Measurements from ENCODE around the gene MAP1LC3B2.

Gene MAP1LC3B2

GRCh38 chr12:116538076-116538591 lies 21.0 kb upstream of the MAP1LC3B2 start:
- DNase-seq = peak; percentile 38

GRCh38 chr12:116538682-116539305 lies 20.4 kb upstream of the MAP1LC3B2 start:
- DNase-seq = no peak

- DNase-seq = no peak
These were observed 19.8 kb upstream of the MAP1LC3B2 start for GRCh38 chr12:116539361-116539771.

- no peak for DNase-seq
These were observed 19.2 kb upstream of the MAP1LC3B2 start for GRCh38 chr12:116539905-116540482.

GRCh38 chr12:116540622-116541152 lies 18.5 kb upstream of the MAP1LC3B2 start:
- no peak for DNase-seq

- no peak for DNase-seq
These were observed 17.4 kb upstream of the MAP1LC3B2 start for GRCh38 chr12:116541547-116542344.

- DNase-seq = no peak
These were observed 16.7 kb upstream of the MAP1LC3B2 start for GRCh38 chr12:116542345-116542956.

GRCh38 chr12:116544656-116545055 lies 14.5 kb upstream of the MAP1LC3B2 start:
- no peak for DNase-seq

- no peak for DNase-seq
These were observed 14.0 kb upstream of the MAP1LC3B2 start for GRCh38 chr12:116545144-116545543.

- no peak for DNase-seq
These were observed 13.2 kb upstream of the MAP1LC3B2 start for GRCh38 chr12:116545936-116546335.

- DNase-seq = no peak
These were observed 11.2 kb upstream of the MAP1LC3B2 start for GRCh38 chr12:116547955-116548501.

- DNase-seq = no peak
These were observed 9.2 kb upstream of the MAP1LC3B2 start for GRCh38 chr12:116549993-116550392.

GRCh38 chr12:116551151-116551550 lies 8.0 kb upstream of the MAP1LC3B2 start:
- DNase-seq = no peak

- DNase-seq = no peak
These were observed 7.6 kb upstream of the MAP1LC3B2 start for GRCh38 chr12:116551619-116551951.

- peak; percentile 33 for DNase-seq
These were observed 7.0 kb upstream of the MAP1LC3B2 start for GRCh38 chr12:116551952-116552772.

GRCh38 chr12:116552773-116553373 lies 6.3 kb upstream of the MAP1LC3B2 start:
- no peak for DNase-seq

GRCh38 chr12:116556356-116556952 lies 2.7 kb upstream of the MAP1LC3B2 start:
- DNase-seq = no peak

- no peak for DNase-seq
These were observed 2.0 kb upstream of the MAP1LC3B2 start for GRCh38 chr12:116556964-116557698.

- no peak for DNase-seq
These were observed 660 bp upstream of the MAP1LC3B2 start for GRCh38 chr12:116558280-116559161.

Measured in activated CD4-positive, alpha-beta T cell treated with anti-CD3 and anti-CD28 coated beads, Interleukin-2, Interleukin-6, amounts not matched to agents 100 ng/mL and 50 ng/mL, durations not matched to agents 16 hours and 8 hours (primary cell).